ENCODE results near the gene PSD4.
A peak's percentile ranks its signal among the peaks of the same experiment; 100 is the strongest.

- TF ChIP-seq CTCF (IDR thresholded peaks at IDR 0.05) (peak; percentile 88), GATA2 (CRISPR knock-in tag; IDR thresholded peaks at IDR 0.05) (no peak), RCOR1 (IDR thresholded peaks at IDR 0.05; ENCODE audit: low read length) (no peak), SMC3 (IDR thresholded peaks at IDR 0.05; ENCODE audit: low read depth, low read length) (peak; percentile 95), POLR2AphosphoS5 (IDR thresholded peaks at IDR 0.05; ENCODE audit: low read depth, low read length) (no peak), MAX (IDR thresholded peaks at IDR 0.05; ENCODE audit: low read depth) (no peak), IRF3 (IDR thresholded peaks at IDR 0.05; ENCODE audit: low read depth, low read length) (no peak), TAF1 (IDR thresholded peaks at IDR 0.05; ENCODE audit: borderline replicate concordance, low read depth, low read length) (no peak), RAD21 (IDR thresholded peaks at IDR 0.05; ENCODE audit: low read length) (peak; percentile 96), REST (IDR thresholded peaks at IDR 0.05; ENCODE audit: low read depth, low read length) (no peak), ZBTB33 (IDR thresholded peaks at IDR 0.05; ENCODE audit: borderline replicate concordance, low read depth) (no peak)
These were observed 30.2 kb downstream of the PSD4 start for GRCh38 chr2:113203901-113204519.

Data from SK-N-SH (cell line).